Loucy (cell line): ENCODE data around the gene BUD23.

ENCODE experiments used
- EZH2phosphoT487 ChIP-seq: fragments of 200-600 bp; IDR thresholded peaks from 2 replicates; pipeline ENCODE4 v1.6.1; 2018; ENCODE audit warnings: antibody characterized with exemption, mild to moderate bottlenecking, moderate library complexity, borderline replicate concordance
- TF ChIP-seq, protein P1 (sequence below): fragments of 200-600 bp; sonication (generic); conservative IDR thresholded peaks from 2 replicates; pipeline ENCODE4 v1.5.1; 2014; ENCODE audit warnings: mild to moderate bottlenecking, antibody characterized with exemption, low read length

DNA sequence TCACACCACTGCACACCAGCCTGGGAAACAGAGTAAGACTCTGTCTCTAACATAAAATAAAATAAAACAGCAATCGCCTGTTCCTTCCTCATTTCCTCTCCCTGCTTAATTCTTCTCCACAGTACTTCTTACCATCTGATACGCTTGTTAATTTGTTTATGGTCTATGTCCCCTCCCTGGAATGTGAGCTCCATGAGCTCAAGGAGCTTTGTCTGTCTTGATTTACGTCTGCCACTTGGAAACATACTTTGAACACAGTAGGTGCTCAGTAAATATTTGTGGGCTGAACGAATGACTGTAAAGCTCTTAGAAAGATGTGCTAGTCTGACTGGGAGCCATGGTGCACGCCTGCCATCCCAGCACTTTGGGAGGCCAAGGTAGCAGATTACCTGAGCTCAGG, 45.2 kb downstream of the BUD23 start:
- TF ChIP-seq, protein P1, sequence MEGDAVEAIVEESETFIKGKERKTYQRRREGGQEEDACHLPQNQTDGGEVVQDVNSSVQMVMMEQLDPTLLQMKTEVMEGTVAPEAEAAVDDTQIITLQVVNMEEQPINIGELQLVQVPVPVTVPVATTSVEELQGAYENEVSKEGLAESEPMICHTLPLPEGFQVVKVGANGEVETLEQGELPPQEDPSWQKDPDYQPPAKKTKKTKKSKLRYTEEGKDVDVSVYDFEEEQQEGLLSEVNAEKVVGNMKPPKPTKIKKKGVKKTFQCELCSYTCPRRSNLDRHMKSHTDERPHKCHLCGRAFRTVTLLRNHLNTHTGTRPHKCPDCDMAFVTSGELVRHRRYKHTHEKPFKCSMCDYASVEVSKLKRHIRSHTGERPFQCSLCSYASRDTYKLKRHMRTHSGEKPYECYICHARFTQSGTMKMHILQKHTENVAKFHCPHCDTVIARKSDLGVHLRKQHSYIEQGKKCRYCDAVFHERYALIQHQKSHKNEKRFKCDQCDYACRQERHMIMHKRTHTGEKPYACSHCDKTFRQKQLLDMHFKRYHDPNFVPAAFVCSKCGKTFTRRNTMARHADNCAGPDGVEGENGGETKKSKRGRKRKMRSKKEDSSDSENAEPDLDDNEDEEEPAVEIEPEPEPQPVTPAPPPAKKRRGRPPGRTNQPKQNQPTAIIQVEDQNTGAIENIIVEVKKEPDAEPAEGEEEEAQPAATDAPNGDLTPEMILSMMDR: no peak
- TF ChIP-seq EZH2phosphoT487: no peak
